ENCODE data around the gene ETS2. TPM values are rescaled to one million over a fixed set of nuclear protein-coding genes. Genes with fewer than 3 reads are reported as not detected.
"Not testable (repeated sequence)": the region's sequence is repeated elsewhere in the genome, so short reads cannot be mapped to it uniquely, and the experiment has no call there.

ETS2 gene
- polyA plus RNA-seq, 1 experiment, result 18.8 TPM

- Histone ChIP-seq H3K27me3 (ENCODE audit: control insufficient read depth, insufficient read depth, low read length) (no peaks in the 10 kb centered on the region), H3K4me3 (ENCODE audit: low read depth, low read length) (no peak overlapping the region), H3K36me3 (ENCODE audit: control insufficient read depth, insufficient read depth, low read length) (peaks cover 10% of the 10 kb centered on the region)
- CTCF ChIA-PET, result interaction anchor here (0.6 to 1.0 kb wide), 3 partner anchors 79 to 157 kb away, joined by 3 read pairs; no protein-coding TSS in a partner anchor
- POLR2A ChIA-PET, result no interaction called here
- no peak for DNase-seq (ENCODE audit: low read depth)
- TF ChIP-seq CTCF (IDR thresholded peaks at IDR 0.05; ENCODE audit: insufficient read depth, low read depth, low read length), result no peak
These were observed 20.2 kb downstream of the ETS2 start for GRCh38 chr21:38825921-38826320.

- H3K4me3 ChIP-seq (ENCODE audit: low read depth, low read length); H3K36me3 ChIP-seq (ENCODE audit: control insufficient read depth, insufficient read depth, low read length); H3K27me3 ChIP-seq (ENCODE audit: control insufficient read depth, insufficient read depth, low read length); POLR2A ChIA-PET; CTCF ChIA-PET; DNase-seq (ENCODE audit: low read depth): not testable (repeated sequence)
These were observed 22.4 kb downstream of the ETS2 start for GRCh38 chr21:38828111-38828510.

DNA sequence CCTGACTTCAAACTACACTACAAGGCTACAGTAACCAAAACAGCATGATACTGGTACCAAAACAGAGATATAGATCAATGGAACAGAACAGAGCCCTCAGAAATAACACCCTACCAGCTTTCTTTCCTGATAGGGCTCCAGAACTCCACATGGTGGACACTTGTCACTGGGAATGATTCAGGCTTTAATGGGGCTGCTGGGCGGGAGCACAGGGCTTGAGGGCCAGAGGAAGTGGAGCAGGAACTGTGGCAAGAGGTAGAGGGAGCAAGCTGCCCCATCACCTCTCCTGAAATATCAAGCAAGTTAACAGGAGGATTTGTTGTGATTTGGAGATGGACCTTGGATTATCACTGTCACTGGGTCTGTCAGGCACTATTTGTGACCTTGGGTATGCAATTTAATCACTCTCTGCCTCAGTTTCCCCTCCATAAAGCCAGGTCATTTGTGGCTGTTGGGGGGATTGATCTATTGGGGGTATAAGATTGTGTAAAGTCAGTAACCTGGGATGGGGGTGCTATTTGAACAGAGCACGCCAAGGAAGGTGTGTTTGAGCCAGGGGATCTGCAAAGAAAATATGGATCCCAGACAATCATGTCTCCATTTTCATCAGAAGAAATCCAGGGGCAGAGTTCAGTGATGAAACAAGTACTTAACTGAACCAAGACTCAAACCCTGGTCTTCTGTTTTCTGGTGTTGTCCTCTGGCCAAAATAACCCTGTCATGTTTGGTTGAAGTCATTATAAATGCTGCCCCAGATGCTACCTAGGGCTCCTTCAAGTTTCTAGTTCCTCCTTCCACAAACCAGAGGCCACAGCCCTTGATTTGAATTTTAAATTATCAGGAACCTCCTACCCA, 25.2 kb downstream of the ETS2 start:
- CTCF ChIA-PET, result interaction anchor here (0.9 to 1.5 kb wide), 2 partner anchors 23 to 306 kb away, joined by 3 read pairs; no protein-coding TSS in a partner anchor
- Histone ChIP-seq H3K36me3 (ENCODE audit: control insufficient read depth, insufficient read depth, low read length) (no peaks in the 10 kb centered on the region), H3K27me3 (ENCODE audit: control insufficient read depth, insufficient read depth, low read length) (no peaks in the 10 kb centered on the region), H3K4me3 (ENCODE audit: low read depth, low read length) (no peak overlapping the region)
- DNase-seq (ENCODE audit: low read depth), result no peak
- TF ChIP-seq CTCF (IDR thresholded peaks at IDR 0.05; ENCODE audit: insufficient read depth, low read depth, low read length), result no peak
- POLR2A ChIA-PET, result no interaction called here

GRCh38 chr21:38831526-38832467, 26.1 kb downstream of the ETS2 start:
- Histone ChIP-seq H3K36me3 (ENCODE audit: control insufficient read depth, insufficient read depth, low read length) (no peaks in the 10 kb centered on the region), H3K4me3 (ENCODE audit: low read depth, low read length) (no peak overlapping the region), H3K27me3 (ENCODE audit: control insufficient read depth, insufficient read depth, low read length) (no peaks in the 10 kb centered on the region)
- POLR2A ChIA-PET, result no interaction called here
- peak; percentile 93 for DNase-seq (ENCODE audit: low read depth)
- CTCF ChIA-PET, result interaction anchor here (0.7 to 1.5 kb wide), 4 partner anchors 12 to 307 kb away, joined by 3 read pairs; no protein-coding TSS in a partner anchor
- no peak for TF ChIP-seq CTCF (IDR thresholded peaks at IDR 0.05; ENCODE audit: insufficient read depth, low read depth, low read length)

DNA sequence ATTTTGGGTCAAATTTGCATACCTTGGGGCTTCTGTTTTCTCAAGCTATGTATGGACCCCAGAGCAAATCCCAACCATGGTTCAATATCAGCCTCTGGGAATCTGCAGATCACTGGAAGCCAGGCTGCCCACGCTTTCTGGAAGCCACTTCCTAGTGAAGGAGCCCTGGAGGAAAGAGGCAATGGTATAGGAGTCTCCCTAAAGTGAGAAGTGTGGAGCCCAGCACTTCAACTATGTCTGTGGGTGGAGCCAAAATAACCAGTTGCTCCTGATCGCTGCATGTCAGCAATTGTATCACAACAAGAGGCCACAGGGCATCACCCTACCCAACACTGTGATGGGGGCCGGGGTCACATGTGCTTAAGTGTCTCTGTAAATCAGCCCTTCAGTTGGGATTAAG, 26.9 kb downstream of the ETS2 start:
- no peak for TF ChIP-seq CTCF (IDR thresholded peaks at IDR 0.05; ENCODE audit: insufficient read depth, low read depth, low read length)
- no peaks in the 10 kb centered on the region for H3K27me3 ChIP-seq (ENCODE audit: control insufficient read depth, insufficient read depth, low read length)
- POLR2A ChIA-PET, result no interaction called here
- no peak for DNase-seq (ENCODE audit: low read depth)
- CTCF ChIA-PET, result interaction anchor here (0.7 kb wide), 1 partner anchor 306 kb away, joined by 3 read pairs; no protein-coding TSS in a partner anchor
- no peaks in the 10 kb centered on the region for H3K36me3 ChIP-seq (ENCODE audit: control insufficient read depth, insufficient read depth, low read length)
- no peak overlapping the region for H3K4me3 ChIP-seq (ENCODE audit: low read depth, low read length)
